DND-41 (cell line): ENCODE measurements around the gene DDX28.
A peak's percentile ranks its signal among the peaks of the same experiment; 100 is the strongest.

Experiments
- ATAC-seq: fragments of 200-7000 bp; cut with Tn5 transposase; 3 replicates; pipeline ENCODE4 v1.9.1; 2021; ENCODE audit warnings: low read depth; ENCODE audit not compliant: insufficient read depth
- DNase-seq: peaks from one replicate; pipeline ENCODE4 v3.0.0-alpha.2; 2020
- H2AFZ ChIP-seq: 2 replicates; pipeline ENCODE4 v1.6.0; 2012; ENCODE audit warnings: low read depth, low read length
- H3K27ac ChIP-seq: 2 replicates; pipeline ENCODE4 v1.5.1; 2012; ENCODE audit warnings: low read length, inconsistent platforms
- H3K27me3 ChIP-seq: fragments of 200-600 bp; sonication (generic); 2 replicates; pipeline ENCODE4 v1.6.0; 2012; ENCODE audit warnings: low read length, mild to moderate bottlenecking, inconsistent platforms; ENCODE audit not compliant: insufficient read depth, poor library complexity
- H3K36me3 ChIP-seq: 2 replicates; pipeline ENCODE4 v1.5.1; 2012; ENCODE audit warnings: low read length, inconsistent platforms; ENCODE audit not compliant: insufficient read depth
- H3K4me1 ChIP-seq: 2 replicates; pipeline ENCODE4 v1.5.1; 2012; ENCODE audit warnings: mild to moderate bottlenecking, low read length; ENCODE audit not compliant: insufficient read depth
- H3K4me2 ChIP-seq: 2 replicates; pipeline ENCODE4 v1.6.0; 2012; ENCODE audit warnings: mild to moderate bottlenecking, moderate library complexity, low read length, inconsistent platforms; ENCODE audit not compliant: insufficient read depth
- H3K4me3 ChIP-seq, 2 experiments: fragments of 200-600 bp in 1 of 2; shearing (Covaris generic) in 1 of 2; 2 replicates each; pipeline ENCODE4 v1.5.1; 2012 to 2016; ENCODE audit warnings: inconsistent platforms in 2 of 2, low read length in 2 of 2, mild to moderate bottlenecking in 2 of 2, low read depth in 1 of 2, moderate library complexity in 1 of 2
- H3K79me2 ChIP-seq: 2 replicates; pipeline ENCODE4 v1.6.0; 2012; ENCODE audit warnings: low read length, inconsistent platforms; ENCODE audit not compliant: insufficient read depth
- H3K9ac ChIP-seq: 2 replicates; pipeline ENCODE4 v1.6.0; 2012; ENCODE audit warnings: low read depth, mild to moderate bottlenecking, inconsistent platforms, low read length, moderate library complexity
- H3K9me3 ChIP-seq: 2 replicates; pipeline ENCODE4 v1.5.1; 2012; ENCODE audit warnings: low read length, moderate library complexity, mild to moderate bottlenecking, inconsistent platforms; ENCODE audit not compliant: insufficient read depth, severe bottlenecking
- H4K20me1 ChIP-seq: 2 replicates; pipeline ENCODE4 v1.6.0; 2012; ENCODE audit warnings: low read length; ENCODE audit not compliant: insufficient read depth
- CTCF ChIP-seq: IDR thresholded peaks from 2 replicates; pipeline ENCODE4 v1.5.1; 2012; ENCODE audit warnings: borderline replicate concordance, low read length, moderate library complexity, mild to moderate bottlenecking; ENCODE audit not compliant: poor library complexity, severe bottlenecking; ENCODE audit errors: extremely low read depth
- EZH2 ChIP-seq: IDR thresholded peaks from 3 replicates; pipeline ENCODE4 v1.6.1; 2012; ENCODE audit warnings: borderline replicate concordance, low read depth, mild to moderate bottlenecking, moderate library complexity, low read length, inconsistent platforms; ENCODE audit not compliant: severe bottlenecking

The DDX28 gene

DNA sequence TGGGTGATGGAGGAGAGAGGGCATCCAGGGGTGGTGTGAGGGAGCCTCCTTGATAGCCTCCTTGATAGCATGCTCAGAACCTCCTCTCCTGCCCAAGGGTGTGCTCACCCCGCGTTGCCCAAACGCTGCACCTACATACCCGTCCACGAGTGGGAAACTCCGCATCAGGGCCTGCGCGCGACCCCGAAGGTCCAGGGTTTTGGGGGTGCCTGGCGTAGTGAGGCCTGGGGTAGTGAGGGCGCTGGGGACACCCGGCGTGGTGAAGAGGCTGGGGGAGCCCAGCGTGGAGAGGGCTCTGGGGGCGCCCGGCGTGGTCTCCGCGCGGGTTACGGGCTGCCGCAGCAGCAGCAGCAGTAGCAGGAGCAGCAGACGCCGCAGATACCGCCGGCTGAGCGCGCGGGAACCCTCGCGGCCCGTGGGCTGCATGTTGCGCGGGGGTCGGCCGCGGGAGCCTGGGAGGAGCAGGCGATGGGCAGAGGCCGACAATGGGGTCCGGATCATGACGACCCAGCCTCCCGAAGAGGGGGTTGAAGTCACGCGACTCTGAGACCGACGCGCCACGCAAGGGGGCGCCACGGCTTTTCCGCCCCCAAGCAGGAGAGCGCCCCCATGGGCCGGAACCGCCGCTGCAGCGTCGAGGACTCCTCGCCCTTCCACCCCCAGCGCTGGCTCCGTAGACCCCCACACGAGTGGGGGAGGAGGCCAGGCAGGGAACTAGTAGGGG is 42.9 kb downstream of the DDX28 start, which contains the start of gene DPEP3:
DPEP3 (minus strand) TSS at position 545 of the 724 bp plus-strand sequence; CDS start at position 426, 119 bp downstream.
- Histone ChIP-seq H2AFZ (no peak within 1 kb of the TSS), H3K4me2 (no peak within 1 kb of the TSS), H3K9me3 (no peaks in the 10 kb centered on the region), H3K36me3 (no peaks in the 10 kb centered on the region), H3K79me2 (no peaks in the 10 kb centered on the region), H3K4me3 (no peak within 1 kb of the TSS), H3K27me3 (no peaks in the 10 kb centered on the region), H3K4me1 (peaks cover 23% of the 10 kb centered on the region), H4K20me1 (no peaks in the 10 kb centered on the region), H3K27ac (no peak within 1 kb of the TSS), H3K9ac (no peak within 1 kb of the TSS)
- TF ChIP-seq EZH2 (no peak), CTCF (peak; percentile 17)
- no peak for DNase-seq
- ATAC-seq = no peak

DNA sequence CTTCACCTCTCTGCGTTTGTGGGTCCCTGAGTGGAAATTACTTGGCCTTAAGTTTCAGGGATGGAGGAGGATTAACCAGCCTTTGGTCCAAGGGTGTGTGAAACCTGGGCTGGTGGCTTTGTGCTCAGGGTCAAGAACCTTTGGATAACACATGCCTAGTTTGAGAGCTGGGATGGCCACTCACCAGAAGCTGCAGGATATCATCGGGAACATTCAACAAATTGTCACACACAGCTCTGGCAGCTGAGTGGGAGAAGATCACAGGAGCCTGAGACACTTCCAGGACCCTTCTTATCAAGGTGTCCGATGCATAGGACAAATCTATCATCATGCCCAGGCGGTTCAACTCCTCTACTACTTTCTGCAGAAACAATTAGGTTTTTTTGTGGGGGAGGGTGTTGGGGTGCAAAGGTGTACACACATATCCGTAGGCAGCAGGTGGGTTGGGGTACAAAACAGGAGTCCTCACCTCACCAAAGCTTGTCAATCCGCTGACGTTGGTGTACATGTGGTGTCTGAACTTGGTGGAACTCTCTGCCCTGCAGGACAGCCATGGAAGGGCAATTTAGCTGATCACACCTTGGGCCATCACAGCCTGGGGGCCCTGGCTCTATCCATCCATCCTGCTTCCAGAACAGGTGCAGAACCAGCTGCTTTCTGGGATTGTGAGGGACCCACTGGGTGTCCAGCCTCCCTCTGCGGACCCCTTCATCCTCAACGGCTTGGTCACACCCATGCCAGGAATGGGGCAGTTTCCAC is 45.4 kb downstream of the DDX28 start:
- Histone ChIP-seq H3K27me3 (no peaks in the 10 kb centered on the region), H3K9me3 (no peaks in the 10 kb centered on the region), H3K79me2 (no peaks in the 10 kb centered on the region), H3K4me3 (no peak overlapping the region), H4K20me1 (no peaks in the 10 kb centered on the region), H3K9ac (no peak overlapping the region), H3K4me1 (no peaks in the 10 kb centered on the region), H2AFZ (no peak overlapping the region), H3K36me3 (no peaks in the 10 kb centered on the region), H3K27ac (no peak overlapping the region), H3K4me2 (no peak overlapping the region)
- TF ChIP-seq CTCF (no peak), EZH2 (no peak)
- no peak for ATAC-seq
- DNase-seq = no peak

DNA sequence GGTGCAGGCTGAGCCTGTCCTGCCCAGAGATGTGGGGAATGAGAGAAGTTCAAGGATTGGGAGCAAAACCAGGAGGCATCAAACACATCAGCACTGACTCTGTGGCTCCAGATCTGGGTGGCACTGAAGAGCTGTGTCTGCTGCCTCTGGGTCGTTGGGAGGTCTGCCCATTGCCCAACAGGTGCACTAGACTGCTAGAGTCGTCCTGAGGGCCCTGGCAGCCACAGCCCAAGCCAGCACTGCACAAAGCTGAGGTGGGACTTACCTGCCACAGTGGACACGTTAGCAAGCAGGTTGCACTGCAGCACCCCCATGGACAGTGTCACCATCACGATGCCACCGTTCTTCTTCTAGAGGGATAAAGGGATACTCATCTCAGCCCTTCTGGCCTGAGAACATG is 46.0 kb downstream of the DDX28 start:
- no peak overlapping the region for H3K4me2 ChIP-seq
- no peaks in the 10 kb centered on the region for H3K4me1 ChIP-seq
- H3K79me2 ChIP-seq = no peaks in the 10 kb centered on the region
- H2AFZ ChIP-seq = no peak overlapping the region
- H3K27me3 ChIP-seq = no peaks in the 10 kb centered on the region
- no peak overlapping the region; the same call in 1 of the 2 replicates for H3K9ac ChIP-seq
- no peak overlapping the region for H3K27ac ChIP-seq
- TF ChIP-seq EZH2 (no peak), CTCF (no peak)
- ATAC-seq (no peak), DNase-seq (no peak)
- no peak overlapping the region for H3K4me3 ChIP-seq
- H4K20me1 ChIP-seq = no peaks in the 10 kb centered on the region
- H3K9me3 ChIP-seq = no peaks in the 10 kb centered on the region
- H3K36me3 ChIP-seq = no peaks in the 10 kb centered on the region
